Activated CD8-positive, alpha-beta memory T cell treated with anti-CD3 and anti-CD28 coated beads, Interleukin-2, amount 10 ng/mL, durations not matched to agents 7 days and 5 days (primary cell): ENCODE results near the gene LRGUK. TPM values are rescaled to one million over a fixed set of nuclear protein-coding genes. Genes with fewer than 3 reads are reported as not detected.

Experiments used
- ATAC-seq: fragments of 150-1000 bp; cut with Tn5 transposase; one replicate; pipeline ENCODE4 v1.10.0; 2021; ENCODE audit warnings: moderate library complexity
- CTCF ChIA-PET: fragments of 350-600 bp; sonication (Branson Sonifier 250); formaldehyde crosslinking; loops from one replicate; lab custom pipeline; 2021; ENCODE audit warnings: antibody characterized with exemption; lab: Charles Lee
- DNase-seq: peaks from one replicate; pipeline ENCODE4 v3.0.0-alpha.2; 2020
- H3K27ac Mint-ChIP-seq: one replicate; pipeline ENCODE4 v1.8.0; 2021; ENCODE audit warnings: mild to moderate bottlenecking, mixed read lengths
- H3K27me3 Mint-ChIP-seq: one replicate; pipeline ENCODE4 v1.8.0; 2021; ENCODE audit warnings: mixed read lengths
- H3K36me3 Mint-ChIP-seq: one replicate; pipeline ENCODE4 v1.8.0; 2021; ENCODE audit warnings: mild to moderate bottlenecking, mixed read lengths
- H3K4me1 Mint-ChIP-seq: one replicate; pipeline ENCODE4 v1.8.0; 2021; ENCODE audit warnings: mixed read lengths
- H3K4me3 Mint-ChIP-seq: one replicate; pipeline ENCODE4 v1.8.0; 2021; ENCODE audit warnings: mild to moderate bottlenecking, moderate library complexity, mixed read lengths
- H3K9me3 Mint-ChIP-seq: one replicate; pipeline ENCODE4 v1.8.0; 2022; ENCODE audit warnings: low read depth, mixed read lengths
- total RNA-seq, 2 experiments: library from RNA; stranded (reverse); gene quantifications; one replicate each; pipeline ENCODE4 v1.2.3, GENCODE V29; 2021

The LRGUK gene
- total RNA-seq, 2 experiments from 2014 or later = 0.18 to 0.19 TPM

GRCh38 chr7:134180376-134180775 is 53.2 kb downstream of the LRGUK start:
- peaks cover 2% of the 10 kb centered on the region for H3K4me1 Mint-ChIP-seq
- H3K36me3 Mint-ChIP-seq = no peaks in the 10 kb centered on the region
- H3K27ac Mint-ChIP-seq = no peak overlapping the region
- DNase-seq (no peak), ATAC-seq (no peak)
- no peaks in the 10 kb centered on the region for H3K27me3 Mint-ChIP-seq
- H3K4me3 Mint-ChIP-seq = no peak overlapping the region
- CTCF ChIA-PET = no interaction called here
- no peaks in the 10 kb centered on the region for H3K9me3 Mint-ChIP-seq

GRCh38 chr7:134182078-134182477 is 54.9 kb downstream of the LRGUK start:
- CTCF ChIA-PET = no interaction called here
- Mint-ChIP-seq H3K27me3 (no peaks in the 10 kb centered on the region), H3K36me3 (no peaks in the 10 kb centered on the region), H3K27ac (no peak overlapping the region), H3K4me3 (no peak overlapping the region), H3K9me3 (no peaks in the 10 kb centered on the region), H3K4me1 (no peaks in the 10 kb centered on the region)
- DNase-seq (no peak), ATAC-seq (no peak)

- no peak overlapping the region for H3K4me3 Mint-ChIP-seq
- H3K36me3 Mint-ChIP-seq = no peaks in the 10 kb centered on the region
- peaks cover 2% of the 10 kb centered on the region for H3K27me3 Mint-ChIP-seq
- CTCF ChIA-PET = no interaction called here
- DNase-seq = no peak
- no peak overlapping the region for H3K27ac Mint-ChIP-seq
- H3K4me1 Mint-ChIP-seq = peaks cover 10% of the 10 kb centered on the region
- H3K9me3 Mint-ChIP-seq = no peaks in the 10 kb centered on the region
- no peak for ATAC-seq
These were observed 57.6 kb downstream of the LRGUK start for GRCh38 chr7:134184767-134185166.

DNA sequence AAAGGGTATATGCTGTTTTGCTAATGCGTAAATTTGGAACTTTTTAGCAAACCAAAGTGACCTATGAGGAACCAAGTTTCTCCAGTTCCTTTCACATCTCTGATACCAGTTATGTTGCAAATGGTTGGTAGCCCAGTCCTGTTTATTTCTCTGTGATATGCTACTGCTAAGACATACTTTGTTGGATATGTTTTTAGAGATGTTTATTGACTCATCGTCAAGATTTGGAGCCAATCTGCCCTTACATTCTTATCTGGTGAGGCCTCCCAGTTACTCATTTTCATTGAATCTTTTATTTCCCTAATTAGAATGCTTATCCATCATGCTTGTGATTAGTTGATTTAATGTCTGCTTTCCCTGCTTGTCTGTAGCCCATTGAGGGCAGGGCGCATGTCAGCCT is 58.9 kb downstream of the LRGUK start:
- Mint-ChIP-seq H3K27ac (no peak overlapping the region), H3K36me3 (no peaks in the 10 kb centered on the region), H3K4me3 (no peak overlapping the region), H3K9me3 (no peaks in the 10 kb centered on the region), H3K4me1 (peaks cover 11% of the 10 kb centered on the region), H3K27me3 (peaks cover 2% of the 10 kb centered on the region)
- DNase-seq (no peak), ATAC-seq (no peak)
- CTCF ChIA-PET = no interaction called here

GRCh38 chr7:134186801-134187200 is 59.7 kb downstream of the LRGUK start:
- DNase-seq = no peak
- Mint-ChIP-seq H3K36me3 (no peaks in the 10 kb centered on the region), H3K27ac (no peak overlapping the region), H3K9me3 (no peaks in the 10 kb centered on the region), H3K4me3 (no peak overlapping the region), H3K4me1 (peaks cover 11% of the 10 kb centered on the region), H3K27me3 (peaks cover 2% of the 10 kb centered on the region)
- no peak for ATAC-seq
- CTCF ChIA-PET = no interaction called here

- CTCF ChIA-PET = interaction anchor here (3.6 kb wide), 1 partner anchor 47 kb away, joined by 7 read pairs; no protein-coding TSS in a partner anchor
- DNase-seq = no peak
- no peak overlapping the region for H3K27ac Mint-ChIP-seq
- H3K4me1 Mint-ChIP-seq = peaks cover 11% of the 10 kb centered on the region
- H3K9me3 Mint-ChIP-seq = no peaks in the 10 kb centered on the region
- H3K36me3 Mint-ChIP-seq = no peaks in the 10 kb centered on the region
- no peak overlapping the region for H3K4me3 Mint-ChIP-seq
- H3K27me3 Mint-ChIP-seq = peaks cover 2% of the 10 kb centered on the region
- ATAC-seq = no peak
These were observed 60.8 kb downstream of the LRGUK start for GRCh38 chr7:134187893-134188292.

DNA sequence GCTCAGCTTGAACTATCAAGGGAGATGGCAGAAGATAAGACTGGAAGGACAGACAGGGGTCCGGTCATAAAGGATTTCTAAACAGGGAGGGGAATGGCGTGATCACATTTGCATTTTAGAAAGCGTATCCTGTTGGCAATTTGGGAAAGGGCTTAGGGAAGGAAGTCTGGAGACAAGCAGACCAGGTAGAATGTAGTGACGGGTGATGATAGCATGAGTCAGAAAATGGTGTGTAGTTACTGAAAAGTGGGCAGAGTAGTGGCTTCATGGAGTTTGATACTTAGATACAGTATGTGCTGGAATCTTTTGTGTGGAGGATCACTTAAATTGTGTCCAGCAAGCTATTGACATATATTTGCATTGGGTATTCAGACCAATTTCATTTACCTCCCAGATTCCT is 61.2 kb downstream of the LRGUK start:
- Mint-ChIP-seq H3K36me3 (no peaks in the 10 kb centered on the region), H3K4me1 (peaks cover 11% of the 10 kb centered on the region), H3K9me3 (no peaks in the 10 kb centered on the region), H3K27me3 (peaks cover 2% of the 10 kb centered on the region), H3K27ac (no peak overlapping the region), H3K4me3 (no peak overlapping the region)
- CTCF ChIA-PET = interaction anchor here (3.6 kb wide), 1 partner anchor 47 kb away, joined by 7 read pairs; no protein-coding TSS in a partner anchor
- ATAC-seq (no peak), DNase-seq (no peak)

DNA sequence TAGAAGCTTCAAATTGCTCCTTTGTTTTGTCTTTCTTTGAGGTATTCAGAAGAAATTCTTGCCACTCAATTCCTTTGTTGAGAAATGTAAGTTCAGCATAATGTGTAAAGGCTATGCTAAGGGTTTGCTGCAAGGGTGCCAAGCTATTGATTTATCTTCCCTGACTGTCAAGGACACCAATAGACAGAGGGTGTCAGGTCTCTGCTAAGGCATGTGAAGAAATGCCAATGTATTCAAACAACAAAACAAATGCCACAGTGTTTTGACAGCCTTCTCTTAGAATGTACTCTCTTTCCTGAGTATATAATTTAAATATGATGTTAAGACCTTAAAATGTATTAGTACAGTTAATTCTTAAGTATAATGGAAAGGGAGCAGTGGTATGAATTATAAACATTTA is 62.4 kb downstream of the LRGUK start:
- ATAC-seq = no peak
- H3K36me3 Mint-ChIP-seq = no peaks in the 10 kb centered on the region
- no peak for DNase-seq
- H3K4me1 Mint-ChIP-seq = peaks cover 11% of the 10 kb centered on the region
- no peak overlapping the region for H3K27ac Mint-ChIP-seq
- H3K4me3 Mint-ChIP-seq = no peak overlapping the region
- H3K27me3 Mint-ChIP-seq = peaks cover 2% of the 10 kb centered on the region
- no peaks in the 10 kb centered on the region for H3K9me3 Mint-ChIP-seq
- CTCF ChIA-PET = interaction anchor here (3.6 kb wide), 1 partner anchor 48 kb away, joined by 7 read pairs; no protein-coding TSS in a partner anchor

GRCh38 chr7:134191876-134192275 is 64.7 kb downstream of the LRGUK start:
- CTCF ChIA-PET = no interaction called here
- peaks cover 11% of the 10 kb centered on the region for H3K4me1 Mint-ChIP-seq

DNA sequence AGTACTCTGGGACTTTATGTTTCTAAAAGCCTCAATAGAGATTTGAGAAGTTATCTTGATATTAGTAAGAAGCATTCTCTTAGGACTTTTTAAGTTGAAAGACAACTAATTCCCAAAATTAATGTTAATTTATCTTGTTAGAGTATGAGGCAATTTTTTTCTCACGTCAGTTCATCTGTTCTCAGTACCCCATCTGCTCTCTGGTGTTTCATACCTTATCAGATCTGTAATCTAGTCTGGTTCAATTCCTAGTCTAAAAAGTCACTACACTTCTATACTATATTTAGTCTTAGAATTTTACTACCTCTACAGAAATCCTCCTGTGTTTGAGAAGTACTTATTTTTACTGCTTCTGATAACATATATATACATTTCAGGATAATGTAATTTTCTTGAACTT is 66.1 kb downstream of the LRGUK start:
- Mint-ChIP-seq H3K36me3 (no peaks in the 10 kb centered on the region), H3K27ac (no peak overlapping the region), H3K9me3 (no peaks in the 10 kb centered on the region), H3K4me1 (peaks cover 8% of the 10 kb centered on the region), H3K27me3 (peaks cover 3% of the 10 kb centered on the region), H3K4me3 (no peak overlapping the region)
- CTCF ChIA-PET = no interaction called here
- DNase-seq (no peak), ATAC-seq (no peak)

More at GRCh38 chr7:134191876-134192275, 64.7 kb downstream of the LRGUK start:
- H3K36me3 Mint-ChIP-seq = no peaks in the 10 kb centered on the region
- H3K27ac Mint-ChIP-seq = no peak overlapping the region
- ATAC-seq = no peak
- H3K4me3 Mint-ChIP-seq = no peak overlapping the region
- DNase-seq = no peak
- H3K27me3 Mint-ChIP-seq = peaks cover 2% of the 10 kb centered on the region
- no peaks in the 10 kb centered on the region for H3K9me3 Mint-ChIP-seq

GRCh38 chr7:134195252-134195651 is 68.1 kb downstream of the LRGUK start:
- ATAC-seq = no peak

GRCh38 chr7:134196439-134196838 is 69.3 kb downstream of the LRGUK start:
- DNase-seq = no peak
- no peak for ATAC-seq
- H3K27me3 Mint-ChIP-seq = peaks cover 5% of the 10 kb centered on the region
- no peak overlapping the region for H3K27ac Mint-ChIP-seq
- H3K36me3 Mint-ChIP-seq = no peaks in the 10 kb centered on the region
- H3K4me1 Mint-ChIP-seq = no peaks in the 10 kb centered on the region
- H3K4me3 Mint-ChIP-seq = no peak overlapping the region
- CTCF ChIA-PET = no interaction called here
- H3K9me3 Mint-ChIP-seq = no peaks in the 10 kb centered on the region

More at GRCh38 chr7:134195252-134195651, 68.1 kb downstream of the LRGUK start:
- Mint-ChIP-seq H3K36me3 (no peaks in the 10 kb centered on the region), H3K4me1 (peaks cover 2% of the 10 kb centered on the region), H3K4me3 (no peak overlapping the region), H3K27me3 (peaks cover 5% of the 10 kb centered on the region), H3K27ac (no peak overlapping the region), H3K9me3 (no peaks in the 10 kb centered on the region)
- DNase-seq = no peak
- CTCF ChIA-PET = no interaction called here

DNA sequence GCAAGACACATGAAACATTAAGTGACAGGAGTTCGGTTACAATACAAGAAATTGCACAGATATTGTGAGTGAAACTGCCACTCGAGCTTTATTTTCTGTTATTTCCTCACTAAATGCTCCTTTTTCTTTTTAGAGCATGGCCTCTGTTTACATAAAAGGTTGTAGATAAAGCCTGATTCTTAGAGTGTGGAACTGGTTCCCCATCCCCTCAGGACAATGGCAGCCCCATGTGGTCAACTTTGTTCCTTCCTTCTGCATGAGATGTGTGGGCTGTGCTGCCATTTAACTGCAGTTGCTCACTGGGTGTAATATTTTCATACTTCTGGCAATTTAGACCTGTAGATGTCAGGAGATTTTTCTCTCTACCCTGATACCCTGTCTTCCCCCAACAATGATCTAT is 70.2 kb downstream of the LRGUK start:
- Mint-ChIP-seq H3K4me1 (no peaks in the 10 kb centered on the region), H3K27me3 (peaks cover 5% of the 10 kb centered on the region), H3K4me3 (no peak overlapping the region), H3K27ac (no peak overlapping the region), H3K36me3 (no peaks in the 10 kb centered on the region), H3K9me3 (no peaks in the 10 kb centered on the region)
- ATAC-seq = no peak
- no peak for DNase-seq
- CTCF ChIA-PET = no interaction called here

- no peaks in the 10 kb centered on the region for H3K9me3 Mint-ChIP-seq
- no peak overlapping the region for H3K27ac Mint-ChIP-seq
- no peaks in the 10 kb centered on the region for H3K36me3 Mint-ChIP-seq
- DNase-seq (no peak), ATAC-seq (no peak)
- no peak overlapping the region for H3K4me3 Mint-ChIP-seq
- CTCF ChIA-PET = no interaction called here
- H3K27me3 Mint-ChIP-seq = peaks cover 5% of the 10 kb centered on the region
- H3K4me1 Mint-ChIP-seq = no peaks in the 10 kb centered on the region
These were observed 73.8 kb downstream of the LRGUK start for GRCh38 chr7:134200970-134201369.
